ENCODE results near the gene CACNA2D3.

- TF ChIP-seq, protein P1, sequence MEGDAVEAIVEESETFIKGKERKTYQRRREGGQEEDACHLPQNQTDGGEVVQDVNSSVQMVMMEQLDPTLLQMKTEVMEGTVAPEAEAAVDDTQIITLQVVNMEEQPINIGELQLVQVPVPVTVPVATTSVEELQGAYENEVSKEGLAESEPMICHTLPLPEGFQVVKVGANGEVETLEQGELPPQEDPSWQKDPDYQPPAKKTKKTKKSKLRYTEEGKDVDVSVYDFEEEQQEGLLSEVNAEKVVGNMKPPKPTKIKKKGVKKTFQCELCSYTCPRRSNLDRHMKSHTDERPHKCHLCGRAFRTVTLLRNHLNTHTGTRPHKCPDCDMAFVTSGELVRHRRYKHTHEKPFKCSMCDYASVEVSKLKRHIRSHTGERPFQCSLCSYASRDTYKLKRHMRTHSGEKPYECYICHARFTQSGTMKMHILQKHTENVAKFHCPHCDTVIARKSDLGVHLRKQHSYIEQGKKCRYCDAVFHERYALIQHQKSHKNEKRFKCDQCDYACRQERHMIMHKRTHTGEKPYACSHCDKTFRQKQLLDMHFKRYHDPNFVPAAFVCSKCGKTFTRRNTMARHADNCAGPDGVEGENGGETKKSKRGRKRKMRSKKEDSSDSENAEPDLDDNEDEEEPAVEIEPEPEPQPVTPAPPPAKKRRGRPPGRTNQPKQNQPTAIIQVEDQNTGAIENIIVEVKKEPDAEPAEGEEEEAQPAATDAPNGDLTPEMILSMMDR (IDR thresholded peaks at IDR 0.05; ENCODE audit: insufficient read depth, low read length, poor library complexity, severe bottlenecking), result no peak
- no peak for TF ChIP-seq EZH2phosphoT487 (conservative IDR thresholded peaks at IDR 0.05; ENCODE audit: low read length)
Measured at GRCh38 chr3:54303517-54304375, 181.4 kb downstream of the CACNA2D3 start.

Measured in SU-DHL-6 (cell line).